Left cardiac atrium (tissue), 4 donors: ENCODE measurements around the gene SOS2. TPM values are rescaled to one million over a fixed set of nuclear protein-coding genes. Genes with fewer than 3 reads are reported as not detected.
"Not testable (repeated sequence)": the region's sequence is repeated elsewhere in the genome, so short reads cannot be mapped to it uniquely, and the experiment has no call there.

Experiments used
- ATAC-seq, 2 donors: fragments of 200-7000 bp; cut with Tn5 transposase; one replicate each; pipeline ENCODE4 v1.9.1; 2020; ENCODE audit warnings: mild to moderate bottlenecking in 2 of 2, moderate library complexity in 2 of 2
- DNase-seq: peaks from one replicate; pipeline ENCODE4 v3.0.0-alpha.2; 2020
- intact Hi-C, 2 donors: fragments of 100-400 bp; cut with DNase I; formaldehyde crosslinking; loops; one replicate each; pipeline versions ENCODE4 v1.14.1 to v1.15.1; 2022 to 2023
- total RNA-seq, 2 donors: library from RNA; stranded (reverse); fragmentation: NEBNext Ultra II Directional; extraction: Animal tissue kit (Norgen Biotek cat#: 25700); gene quantifications; one replicate each; pipeline ENCODE4 v1.2.1, GENCODE V29; 2021
- donor health status: DM: no; HTN: yes; CAD: no.
- donor health status: DM: no; HTN: yes; CAD: no; lungs with severe emphysema.
- donor health status: DM: yes; HTN: yes; CAD: no.
- donor health status: Dilated cardiomyopathy.

SOS2 gene
- total RNA-seq, 2 donors from 2014 or later = 25.7 to 25.8 TPM

- no peak for DNase-seq
- no peak for ATAC-seq
- intact Hi-C loops = no loop called here
These were observed 139.3 kb downstream of the SOS2 start for GRCh38 chr14:50092006-50092555.

DNA sequence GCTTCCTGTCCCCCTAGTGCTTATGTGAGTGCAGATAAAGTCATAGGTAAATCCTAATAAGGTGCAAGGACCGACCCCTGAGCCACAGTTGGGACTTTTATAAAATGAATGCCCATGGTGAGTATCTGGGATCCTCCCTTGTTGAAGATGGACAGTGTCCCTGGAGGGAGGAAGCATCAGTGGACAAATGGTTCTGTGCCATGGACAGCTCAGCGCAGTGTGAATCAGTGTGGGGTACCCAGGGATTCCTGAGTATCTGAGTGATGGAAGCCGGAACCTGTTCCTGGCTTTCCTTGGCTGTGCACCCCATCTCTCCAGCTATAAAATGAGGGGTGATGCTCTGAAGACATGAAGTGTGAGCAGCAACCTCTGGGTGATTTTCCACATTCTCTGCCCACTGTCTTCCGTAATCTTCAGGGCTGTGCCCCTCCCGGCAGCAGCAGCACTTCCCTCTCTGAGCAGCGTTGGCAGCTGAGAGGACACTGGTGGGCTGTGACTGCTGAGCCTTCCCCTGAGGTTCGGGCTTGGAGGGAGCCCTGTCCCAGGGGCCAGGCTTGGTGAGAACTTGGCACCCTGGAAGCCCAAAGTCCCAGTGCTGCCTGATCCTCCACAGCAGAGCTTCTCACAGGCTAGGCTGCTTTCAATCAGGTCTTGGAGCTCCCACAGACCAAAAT, 140.0 kb downstream of the SOS2 start:
- ATAC-seq (no peak), DNase-seq (no peak)
- intact Hi-C loops = no loop called here

DNA sequence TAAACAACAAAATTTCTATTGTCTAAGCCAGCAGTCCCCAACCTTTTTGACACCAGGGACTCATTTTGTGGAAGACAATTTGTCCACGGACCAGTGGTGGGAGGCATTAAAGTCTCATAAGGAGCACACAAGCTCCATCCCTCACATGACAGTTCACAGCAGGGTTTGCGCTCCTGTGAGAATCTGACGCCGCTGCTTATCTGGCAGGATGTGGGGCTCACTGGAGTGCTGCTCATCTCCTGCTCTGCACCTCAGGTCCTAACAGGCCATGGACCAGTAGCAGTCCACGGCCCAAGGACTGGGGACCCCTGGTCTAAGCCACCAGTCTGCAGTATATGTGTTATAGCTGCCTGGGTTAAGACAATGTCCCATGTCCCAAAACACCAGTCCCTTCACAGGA, 142.2 kb downstream of the SOS2 start:
- no peak for DNase-seq
- intact Hi-C loops = no loop called here
- no peak for ATAC-seq

- intact Hi-C loops = no loop called here
- no peak for DNase-seq
- ATAC-seq = no peak
These were observed 142.6 kb downstream of the SOS2 start for GRCh38 chr14:50088731-50089130.

- intact Hi-C loops = no loop called here
- ATAC-seq = no peak
- no peak for DNase-seq
These were observed 143.3 kb downstream of the SOS2 start for GRCh38 chr14:50088117-50088515.

- no peak for ATAC-seq
- intact Hi-C loops = no loop called here
- no peak for DNase-seq
These were observed 143.8 kb downstream of the SOS2 start for GRCh38 chr14:50087341-50088116.

DNA sequence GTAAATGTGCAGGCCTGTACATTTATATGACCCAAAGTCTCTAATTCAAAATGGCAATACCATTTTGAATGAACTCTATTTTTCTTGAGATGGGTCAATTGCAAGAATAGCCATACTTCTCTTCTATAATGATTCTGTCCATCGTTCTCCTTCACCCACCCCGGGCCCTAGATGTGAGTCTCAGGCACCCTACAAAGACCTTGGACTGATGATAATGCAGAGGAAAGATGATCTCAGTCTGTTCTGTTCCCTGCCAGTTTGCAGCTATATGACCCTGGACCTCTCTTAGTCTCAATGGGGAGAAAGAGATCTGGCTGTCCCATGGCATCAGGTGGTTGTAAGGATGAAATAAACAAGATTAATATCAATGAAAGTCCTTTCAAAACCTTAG, 145.1 kb downstream of the SOS2 start:
- no peak for DNase-seq
- no peak for ATAC-seq
- intact Hi-C loops = no loop called here

DNA sequence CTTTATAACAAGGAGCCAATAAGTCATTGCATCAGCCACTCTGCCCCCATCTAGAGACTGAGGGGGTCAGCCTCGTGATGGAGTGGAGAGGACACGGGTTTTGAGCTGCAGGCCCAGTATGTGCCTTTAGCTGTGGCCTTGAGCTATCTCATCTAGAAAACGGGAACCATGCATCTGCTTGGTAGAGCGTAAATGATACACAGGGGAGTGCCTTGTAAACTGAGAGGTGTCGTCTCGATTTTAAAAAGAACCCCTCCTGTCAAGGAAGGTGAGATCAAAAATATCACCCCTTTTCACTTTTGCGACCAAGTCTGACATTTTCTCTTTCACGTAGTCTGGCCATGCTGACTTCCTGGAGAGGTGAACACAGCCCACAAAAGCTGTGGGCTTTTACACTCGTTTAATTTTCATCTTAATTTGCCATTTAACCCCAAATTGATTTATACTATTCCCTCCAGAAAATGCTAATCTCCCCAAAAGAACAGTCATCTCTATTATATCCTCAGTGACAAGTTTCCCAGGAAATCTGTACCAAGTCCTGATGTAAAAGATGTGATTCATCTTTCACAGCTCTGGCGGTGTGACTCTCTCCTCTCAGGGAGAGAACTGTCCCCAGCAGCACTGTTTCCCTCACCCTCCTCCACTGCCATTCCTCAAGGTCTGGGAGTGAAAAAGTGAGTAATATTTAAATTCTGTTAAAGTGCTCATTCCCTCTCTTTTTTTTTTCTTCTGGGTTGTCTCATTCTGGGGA, 145.6 kb downstream of the SOS2 start:
- ATAC-seq = no peak
- no peak for DNase-seq
- intact Hi-C loops = no loop called here

DNA sequence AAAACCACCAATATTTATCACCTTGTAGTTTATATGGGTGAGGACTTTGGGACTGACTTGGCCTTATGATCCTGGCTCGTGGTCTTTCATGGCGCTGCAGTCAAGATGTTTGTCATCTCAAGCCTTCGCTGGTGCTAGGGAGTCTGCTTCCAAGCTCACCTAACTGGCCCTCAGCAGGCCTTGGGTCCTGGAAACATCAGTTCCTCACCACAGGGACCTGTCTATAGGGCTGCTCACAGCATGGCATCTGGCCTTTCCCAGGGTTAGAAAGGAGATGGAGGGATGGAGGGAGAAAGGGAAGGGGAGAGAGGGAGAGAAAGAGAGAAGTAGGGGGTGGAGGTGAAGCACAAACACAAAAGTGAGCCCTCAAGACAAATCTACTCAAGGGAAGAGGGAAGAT, 146.7 kb downstream of the SOS2 start:
- DNase-seq = no peak
- ATAC-seq = no peak
- intact Hi-C loops = no loop called here

GRCh38 chr14:50083467-50084337, 147.7 kb downstream of the SOS2 start:
- ATAC-seq (no peak), DNase-seq (no peak)
- intact Hi-C loops = no loop called here

DNA sequence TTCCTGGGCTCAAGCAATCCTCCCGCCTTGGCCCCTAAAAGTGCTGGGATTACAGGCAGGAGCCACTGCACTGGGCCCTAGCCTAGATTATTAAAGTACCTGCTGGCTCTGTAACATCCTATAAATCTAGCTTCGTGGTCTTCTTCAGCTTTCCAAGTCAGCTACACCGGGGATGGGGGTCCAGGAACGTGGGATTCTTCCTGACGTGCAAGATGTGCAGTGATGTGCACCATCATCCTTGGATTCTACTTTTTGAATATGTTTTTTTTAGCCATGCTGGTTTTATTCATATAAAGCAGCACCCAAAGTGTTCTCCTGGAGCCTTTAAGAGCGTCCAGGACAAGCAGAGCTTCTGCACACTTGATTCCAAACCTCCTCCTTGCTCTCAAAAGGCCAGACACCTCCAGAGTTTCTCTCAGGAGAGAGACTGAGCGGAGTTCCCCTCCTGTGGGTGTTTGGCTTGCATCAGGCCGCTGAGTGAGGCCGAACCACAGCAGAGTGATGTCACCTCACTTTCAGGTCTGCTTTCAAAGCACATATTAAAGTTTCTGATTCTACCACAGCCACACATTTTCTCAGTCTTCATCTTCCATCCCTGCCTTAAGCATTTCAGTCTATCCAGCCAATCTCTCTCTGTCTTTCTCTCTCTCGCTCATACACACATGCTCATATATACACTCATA, 148.5 kb downstream of the SOS2 start:
- peak in 1 of 2 donors; percentile 75 for ATAC-seq
- intact Hi-C loops = no loop called here

DNA sequence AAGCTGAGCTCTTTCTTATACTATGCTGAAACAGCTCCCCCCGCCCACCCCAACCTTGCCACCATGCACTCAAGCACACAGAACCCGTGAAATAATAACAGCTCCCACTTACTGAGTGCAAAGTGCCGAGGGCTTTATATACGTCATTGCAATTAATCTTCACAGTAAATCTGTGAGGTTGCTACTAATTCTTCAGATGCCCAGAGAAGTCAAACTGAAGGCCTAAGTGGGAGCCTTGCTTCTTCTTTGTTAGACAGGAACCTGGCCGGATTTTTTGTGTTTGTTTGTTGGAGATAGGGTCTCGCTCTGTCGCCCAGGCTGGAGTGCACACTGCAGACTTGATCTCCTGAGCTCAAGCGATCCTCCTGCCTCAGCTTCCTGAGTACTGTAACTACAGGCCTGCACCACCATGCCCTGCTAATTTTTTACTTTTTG, 149.1 kb downstream of the SOS2 start:
- intact Hi-C loops = no loop called here

More for the DNA sequence above, 148.5 kb downstream of the SOS2 start:
- no peak for DNase-seq

DNA sequence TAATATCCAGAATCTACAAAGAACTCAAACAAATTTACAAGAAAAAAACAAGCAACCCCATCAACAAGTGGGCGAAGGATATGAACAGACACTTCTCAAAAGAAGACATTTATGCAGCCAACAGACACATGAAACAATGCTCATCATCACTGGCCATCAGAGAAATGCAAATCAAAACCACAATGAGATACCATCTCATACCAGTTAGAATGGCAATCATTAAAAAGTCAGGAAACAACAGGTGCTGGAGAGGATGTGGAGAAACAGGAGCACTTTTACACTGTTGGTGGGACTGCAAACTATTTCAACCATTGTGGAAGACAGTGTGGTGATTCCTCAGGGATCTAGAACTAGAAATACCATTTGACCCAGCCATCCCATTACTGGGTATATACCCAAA, 152.3 kb downstream of the SOS2 start:
- intact Hi-C loops, DNase-seq: not testable (repeated sequence)

More for the DNA sequence above, 149.1 kb downstream of the SOS2 start:
- ATAC-seq (peak in 1 of 2 donors; percentile 43), DNase-seq (no peak)

GRCh38 chr14:50073663-50074062, 157.7 kb downstream of the SOS2 start:
- DNase-seq, ATAC-seq, intact Hi-C loops: not testable (repeated sequence)

More for the DNA sequence above, 152.3 kb downstream of the SOS2 start:
- not testable (repeated sequence) for ATAC-seq

GRCh38 chr14:50072395-50072794, 159.0 kb downstream of the SOS2 start:
- DNase-seq = no peak
- intact Hi-C loops = no loop called here
- no peak for ATAC-seq

DNA sequence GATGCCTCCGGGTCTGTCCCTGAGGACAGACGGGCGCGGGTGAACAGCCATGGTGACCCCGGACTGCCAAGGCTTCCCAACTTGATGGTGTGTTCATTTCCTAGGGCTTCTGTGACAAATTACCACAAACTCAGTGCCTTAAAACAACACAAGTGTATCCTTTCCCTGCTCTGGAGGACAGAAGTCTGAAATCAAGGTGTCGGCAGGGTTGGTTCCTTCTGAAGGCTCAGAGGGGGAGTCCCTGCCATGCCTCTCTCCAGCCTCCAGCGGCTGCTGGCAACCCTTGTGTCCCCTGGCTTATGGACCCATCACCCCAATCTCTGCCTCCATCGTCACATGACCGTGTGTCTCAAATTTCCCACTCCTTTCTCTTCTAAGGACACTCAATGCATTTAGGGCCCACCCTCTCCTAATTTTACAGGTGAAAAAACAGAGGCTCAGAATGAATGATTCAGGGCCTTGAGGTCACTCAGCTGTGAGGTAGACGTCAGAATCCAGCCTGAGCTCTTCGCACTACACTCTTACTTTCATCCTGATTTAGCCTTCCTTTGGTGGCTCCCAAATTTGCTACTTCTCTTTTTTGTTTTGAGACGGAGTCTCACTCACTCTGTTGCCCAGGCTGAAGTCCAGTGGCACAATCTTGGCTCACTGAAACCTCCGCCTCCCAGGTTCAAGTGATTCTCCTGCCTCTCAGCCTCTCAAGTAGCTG, 160.4 kb downstream of the SOS2 start:
- DNase-seq = no peak
- intact Hi-C loops = no loop called here
- ATAC-seq = no peak

GRCh38 chr14:50070230-50070629, 161.1 kb downstream of the SOS2 start:
- DNase-seq = no peak
- intact Hi-C loops = no loop called here
- ATAC-seq = no peak

DNA sequence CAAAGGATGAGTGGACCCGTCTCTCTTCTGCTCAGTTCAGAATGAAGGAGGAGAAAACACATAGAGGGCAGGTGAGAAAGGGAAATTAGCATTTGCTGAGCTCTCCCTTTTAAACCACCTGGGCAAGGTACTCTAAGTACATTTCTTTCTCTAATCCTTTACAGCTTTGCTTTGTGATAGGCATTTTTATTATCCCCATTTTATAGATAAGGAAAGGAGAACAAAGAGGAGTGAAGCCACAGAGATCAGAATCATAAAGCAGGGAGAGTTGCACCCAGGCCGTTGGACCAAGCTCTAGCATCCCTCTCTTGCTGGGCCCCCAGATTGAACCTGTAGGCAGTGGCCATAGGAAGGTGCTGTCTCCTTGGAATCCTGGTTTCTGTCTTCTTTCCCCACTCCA, 162.1 kb downstream of the SOS2 start:
- ATAC-seq (no peak), DNase-seq (no peak)
- intact Hi-C loops = no loop called here
